OCI-LY1 (cell line): ENCODE data around the gene ORAI3.

ENCODE experiments used
- H2AFZ ChIP-seq: fragments of 200-600 bp; sonication (generic), shearing (Covaris generic); 2 replicates; pipeline ENCODE4 v1.6.0; 2014; ENCODE audit warnings: antibody characterized with exemption, mild to moderate bottlenecking, low read length
- H3F3A ChIP-seq: fragments of 200-600 bp; sonication (generic), shearing (Covaris generic); 2 replicates; pipeline ENCODE4 v1.6.0; 2014; ENCODE audit warnings: mild to moderate bottlenecking, antibody characterized with exemption, low read length, moderate library complexity; ENCODE audit not compliant: insufficient read depth
- H3K27ac ChIP-seq: fragments of 200-600 bp; sonication (generic); 2 replicates; pipeline ENCODE4 v1.5.1; 2014; ENCODE audit warnings: low read length, mixed run types, mild to moderate bottlenecking, low read depth; ENCODE audit not compliant: poor library complexity, severe bottlenecking
- H3K27me3 ChIP-seq: fragments of 200-600 bp; sonication (generic); 2 replicates; pipeline ENCODE4 v1.6.0; 2014; ENCODE audit warnings: antibody characterized with exemption, mild to moderate bottlenecking, low read length, moderate library complexity; ENCODE audit not compliant: insufficient read depth
- H3K36me3 ChIP-seq: fragments of 200-600 bp; sonication (generic); 2 replicates; pipeline ENCODE4 v1.6.1; 2014; ENCODE audit warnings: mild to moderate bottlenecking, antibody characterized with exemption, low read length, moderate library complexity, mixed read lengths; ENCODE audit not compliant: insufficient read depth
- H3K4me1 ChIP-seq: fragments of 200-600 bp; sonication (generic); 2 replicates; pipeline ENCODE4 v1.5.1; 2014; ENCODE audit warnings: mild to moderate bottlenecking, low read length, moderate library complexity; ENCODE audit not compliant: insufficient read depth, severe bottlenecking
- H3K4me2 ChIP-seq: fragments of 200-600 bp; sonication (generic), shearing (Covaris generic); 2 replicates; pipeline ENCODE4 v1.6.1; 2014; ENCODE audit warnings: low read length
- H3K4me3 ChIP-seq: fragments of 200-600 bp; sonication (generic); 2 replicates; pipeline ENCODE4 v1.5.1; 2014; ENCODE audit warnings: low read length, low read depth, mild to moderate bottlenecking, mixed read lengths; ENCODE audit not compliant: poor library complexity, severe bottlenecking
- H3K79me2 ChIP-seq: fragments of 200-600 bp; shearing (Covaris generic); 2 replicates; pipeline ENCODE4 v1.6.1; 2016; ENCODE audit warnings: mixed run types, low read length, mixed read lengths; ENCODE audit not compliant: insufficient read depth
- H3K9ac ChIP-seq: fragments of 200-600 bp; sonication (generic), shearing (Covaris generic); 2 replicates; pipeline ENCODE4 v1.6.1; 2014; ENCODE audit warnings: mild to moderate bottlenecking, low read length, mixed read lengths
- H3K9me2 ChIP-seq: fragments of 200-600 bp; sonication (generic), shearing (Covaris generic); 2 replicates; pipeline ENCODE4 v1.6.1; 2014; ENCODE audit warnings: low read depth, mild to moderate bottlenecking, low read length, mixed read lengths
- H3K9me3 ChIP-seq: fragments of 200-600 bp; shearing (Covaris generic); 2 replicates; pipeline ENCODE4 v1.6.1; 2014; ENCODE audit warnings: low read length, mixed read lengths
- H4K20me1 ChIP-seq: fragments of 200-600 bp; sonication (generic), shearing (Covaris generic); 2 replicates; pipeline ENCODE4 v1.6.0; 2016; ENCODE audit warnings: mild to moderate bottlenecking, low read length; ENCODE audit not compliant: insufficient read depth
- CTCF ChIP-seq: fragments of 200-600 bp; sonication (generic), shearing (Covaris generic); IDR thresholded peaks from 2 replicates; pipeline ENCODE4 v1.5.1; 2017; ENCODE audit warnings: mild to moderate bottlenecking, antibody characterized with exemption, low read length, moderate library complexity, mixed read lengths
- EZH2 ChIP-seq: fragments of 200-600 bp; sonication (generic), shearing (Covaris generic); IDR thresholded peaks from 2 replicates; pipeline ENCODE4 v1.8.0; 2017; ENCODE audit warnings: borderline replicate concordance, mixed run types, mild to moderate bottlenecking, antibody characterized with exemption, low read length, moderate library complexity, mixed read lengths

ORAI3 gene

GRCh38 chr16:30998852-30999761, 50.2 kb downstream of the ORAI3 start:
- peaks cover 13% of the 10 kb centered on the region for H3K4me1 ChIP-seq
- H3K27me3 ChIP-seq, result no peaks in the 10 kb centered on the region
- H3K4me2 ChIP-seq, result no peak overlapping the region
- H3F3A ChIP-seq, result no peaks in the 10 kb centered on the region
- no peaks in the 10 kb centered on the region for H3K36me3 ChIP-seq
- H3K27ac ChIP-seq, result no peak overlapping the region
- no peak overlapping the region for H2AFZ ChIP-seq
- H3K9ac ChIP-seq, result no peak overlapping the region
- no peaks in the 10 kb centered on the region for H3K79me2 ChIP-seq
- H3K9me3 ChIP-seq, result no peaks in the 10 kb centered on the region
- no peaks in the 10 kb centered on the region for H3K9me2 ChIP-seq
- TF ChIP-seq CTCF (no peak), EZH2 (no peak)
- H3K4me3 ChIP-seq, result no peak overlapping the region
- no peaks in the 10 kb centered on the region for H4K20me1 ChIP-seq

GRCh38 chr16:31000671-31001382, 52.0 kb downstream of the ORAI3 start:
- H3K27me3 ChIP-seq, result no peaks in the 10 kb centered on the region
- TF ChIP-seq EZH2 (no peak), CTCF (no peak)

GRCh38 chr16:31001507-31002249, 52.8 kb downstream of the ORAI3 start:
- Histone ChIP-seq H4K20me1 (no peaks in the 10 kb centered on the region), H3K9me2 (no peaks in the 10 kb centered on the region), H3K36me3 (no peaks in the 10 kb centered on the region), H3K9ac (no peak overlapping the region), H3K4me1 (peaks cover 7% of the 10 kb centered on the region), H3K4me3 (no peak overlapping the region), H3F3A (no peaks in the 10 kb centered on the region), H3K79me2 (no peaks in the 10 kb centered on the region), H2AFZ (no peak overlapping the region), H3K9me3 (no peaks in the 10 kb centered on the region), H3K4me2 (no peak overlapping the region), H3K27me3 (0 out of 2 replicates have a peak, but pooled peaks cover 6% of the 10 kb centered on the region), H3K27ac (no peak overlapping the region)
- TF ChIP-seq CTCF, result no peak
- no peak for TF ChIP-seq EZH2

More at GRCh38 chr16:31000671-31001382, 52.0 kb downstream of the ORAI3 start:
- peaks cover 13% of the 10 kb centered on the region for H3K4me1 ChIP-seq
- no peak overlapping the region for H3K27ac ChIP-seq
- H2AFZ ChIP-seq, result no peak overlapping the region
- no peak overlapping the region for H3K4me3 ChIP-seq
- no peaks in the 10 kb centered on the region for H3K36me3 ChIP-seq
- H3K4me2 ChIP-seq, result no peak overlapping the region
- no peak overlapping the region for H3K9ac ChIP-seq
- H3K79me2 ChIP-seq, result no peaks in the 10 kb centered on the region
- H3K9me2 ChIP-seq, result no peaks in the 10 kb centered on the region
- no peaks in the 10 kb centered on the region for H3F3A ChIP-seq
- H4K20me1 ChIP-seq, result no peaks in the 10 kb centered on the region
- H3K9me3 ChIP-seq, result no peaks in the 10 kb centered on the region
